Panc1 (cell line): ENCODE data around the gene CRYZ. TPM values are rescaled to one million over a fixed set of nuclear protein-coding genes. Genes with fewer than 3 reads are reported as not detected.

ENCODE experiments used
- ATAC-seq: fragments of 200-7000 bp; cut with Tn5 transposase; 2 replicates; pipeline ENCODE4 v1.9.1; 2020; ENCODE audit warnings: mild to moderate bottlenecking, moderate library complexity
- BruUV-seq: library from RNA; stranded (reverse); fragments of 400-500 nt; replicated peaks from 2 replicates; lab custom pipeline; 2021; lab: Mats Ljungman, UMichigan
- CTCF ChIA-PET: fragments of 300-600 bp; sonication (Branson Sonifier 250); formaldehyde crosslinking; loops from one replicate; lab custom pipeline; 2022; ENCODE audit warnings: antibody characterized with exemption; lab: Charles Lee
- POLR2A ChIA-PET: fragments of 300-600 bp; sonication (Branson Sonifier 250); formaldehyde crosslinking; loops from one replicate; lab custom pipeline; 2022; ENCODE audit warnings: antibody characterized with exemption; lab: Charles Lee
- DNase-seq: peaks from one replicate; pipeline ENCODE4 v3.0.0-alpha.2; 2010; ENCODE audit warnings: low read depth, low spot score
- H3K27ac ChIP-seq: 2 replicates; pipeline ENCODE4 v1.5.1; 2011; ENCODE audit warnings: mild to moderate bottlenecking, low read length, inconsistent platforms
- H3K27me3 ChIP-seq: fragments of 200-500 bp; sonication (Bioruptor generic); 2 replicates; pipeline ENCODE4 v1.6.0; 2014; ENCODE audit warnings: low read length, inconsistent platforms; ENCODE audit not compliant: control insufficient read depth, insufficient read depth
- H3K36me3 ChIP-seq: fragments of 200-500 bp; sonication (Bioruptor generic); 2 replicates; pipeline ENCODE4 v1.5.1; 2014; ENCODE audit warnings: inconsistent platforms, mild to moderate bottlenecking, low read length, moderate library complexity; ENCODE audit not compliant: control insufficient read depth, insufficient read depth
- H3K4me1 ChIP-seq: 2 replicates; pipeline ENCODE4 v1.5.1; 2011; ENCODE audit warnings: inconsistent platforms, mild to moderate bottlenecking, low read length, moderate library complexity; ENCODE audit not compliant: control insufficient read depth, insufficient read depth
- H3K4me3 ChIP-seq, 2 experiments: 2 replicates each; pipeline ENCODE4 v1.5.1; 2011 to 2012; ENCODE audit warnings: low read depth in 2 of 2, low read length in 2 of 2, mild to moderate bottlenecking in 2 of 2, inconsistent platforms in 1 of 2, moderate library complexity in 1 of 2
- H3K9me3 ChIP-seq: fragments of 200-500 bp; sonication (Bioruptor generic); 2 replicates; pipeline ENCODE4 v1.5.1; 2014; ENCODE audit warnings: low read depth, mild to moderate bottlenecking, inconsistent platforms, low read length, moderate library complexity; ENCODE audit not compliant: control insufficient read depth, insufficient read depth
- POLR2AphosphoS5 ChIP-seq: IDR thresholded peaks from 2 replicates; pipeline ENCODE4 v1.6.1; 2012; ENCODE audit warnings: mild to moderate bottlenecking, low read depth, low read length, moderate library complexity
- SIN3A ChIP-seq: IDR thresholded peaks from 2 replicates; pipeline ENCODE4 v1.6.1; 2012; ENCODE audit warnings: low read depth, mild to moderate bottlenecking, low read length, moderate library complexity, borderline replicate concordance; ENCODE audit not compliant: insufficient read depth
- TCF7L2 ChIP-seq: IDR thresholded peaks from 2 replicates; pipeline ENCODE4 v1.6.1; 2011; ENCODE audit warnings: mild to moderate bottlenecking, low read depth, low read length, inconsistent platforms
- in situ Hi-C: cut with HindIII; loops from 2 replicates; pipeline ENCODE4 v1.10.0; 2016; ENCODE audit warnings: low sequenced_read_pairs, low pct_unique_long_range_greater_than_20kb
- intact Hi-C: fragments of 100-400 bp; cut with micrococcal nuclease; formaldehyde crosslinking; loops from one replicate; pipeline ENCODE4 v1.10.0; 2022; ENCODE audit not compliant: unreplicated experiment
- total RNA-seq: library from RNA; stranded (reverse); gene quantifications from one replicate; pipeline ENCODE4 v1.2.1, GENCODE V29; 2021; ENCODE audit not compliant: unreplicated experiment
- TF ChIP-seq, protein P1 (sequence below), 2 experiments: IDR thresholded peaks; 2 replicates each; pipeline ENCODE4 v1.6.1; 2011 to 2012; ENCODE audit warnings: low read depth in 2 of 2, control low read depth in 1 of 2, low read length in 1 of 2, mild to moderate bottlenecking in 1 of 2, moderate library complexity in 1 of 2; ENCODE audit not compliant: insufficient read depth in 1 of 2
- TF ChIP-seq, protein P2 (sequence below): fragments of 450-650 bp; IDR thresholded peaks from 2 replicates; pipeline ENCODE4 v1.5.1; 2017; ENCODE audit warnings: mild to moderate bottlenecking

Gene CRYZ
- total RNA-seq, 1 experiment from 2014 or later, result 32.7 TPM

DNA sequence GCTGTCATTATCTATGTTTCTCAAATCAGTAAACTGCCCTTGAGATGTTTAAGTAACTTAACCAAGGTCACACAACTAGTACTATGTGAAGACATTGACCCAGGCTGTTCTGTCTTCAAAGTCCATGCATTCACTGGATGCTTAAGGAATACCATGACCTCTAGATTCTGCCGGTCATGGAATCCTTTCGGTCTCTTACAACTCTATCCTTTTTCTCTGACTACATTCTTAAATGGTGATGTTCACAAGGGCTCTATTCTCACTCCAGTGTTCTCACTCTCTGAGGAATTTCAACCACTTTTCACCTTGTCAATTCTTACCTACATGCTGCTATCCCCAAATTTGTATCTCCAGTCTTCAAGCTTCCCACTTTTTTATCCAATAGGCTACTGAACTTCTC is 15.2 kb downstream of the CRYZ start:
- Histone ChIP-seq H3K27me3 (no peaks in the 10 kb centered on the region), H3K27ac (no peak overlapping the region), H3K4me1 (no peaks in the 10 kb centered on the region), H3K4me3 (no peak overlapping the region), H3K36me3 (peaks cover 2% of the 10 kb centered on the region; the same call in 1 of the 2 replicates), H3K9me3 (no peaks in the 10 kb centered on the region)
- TF ChIP-seq, protein P1, sequence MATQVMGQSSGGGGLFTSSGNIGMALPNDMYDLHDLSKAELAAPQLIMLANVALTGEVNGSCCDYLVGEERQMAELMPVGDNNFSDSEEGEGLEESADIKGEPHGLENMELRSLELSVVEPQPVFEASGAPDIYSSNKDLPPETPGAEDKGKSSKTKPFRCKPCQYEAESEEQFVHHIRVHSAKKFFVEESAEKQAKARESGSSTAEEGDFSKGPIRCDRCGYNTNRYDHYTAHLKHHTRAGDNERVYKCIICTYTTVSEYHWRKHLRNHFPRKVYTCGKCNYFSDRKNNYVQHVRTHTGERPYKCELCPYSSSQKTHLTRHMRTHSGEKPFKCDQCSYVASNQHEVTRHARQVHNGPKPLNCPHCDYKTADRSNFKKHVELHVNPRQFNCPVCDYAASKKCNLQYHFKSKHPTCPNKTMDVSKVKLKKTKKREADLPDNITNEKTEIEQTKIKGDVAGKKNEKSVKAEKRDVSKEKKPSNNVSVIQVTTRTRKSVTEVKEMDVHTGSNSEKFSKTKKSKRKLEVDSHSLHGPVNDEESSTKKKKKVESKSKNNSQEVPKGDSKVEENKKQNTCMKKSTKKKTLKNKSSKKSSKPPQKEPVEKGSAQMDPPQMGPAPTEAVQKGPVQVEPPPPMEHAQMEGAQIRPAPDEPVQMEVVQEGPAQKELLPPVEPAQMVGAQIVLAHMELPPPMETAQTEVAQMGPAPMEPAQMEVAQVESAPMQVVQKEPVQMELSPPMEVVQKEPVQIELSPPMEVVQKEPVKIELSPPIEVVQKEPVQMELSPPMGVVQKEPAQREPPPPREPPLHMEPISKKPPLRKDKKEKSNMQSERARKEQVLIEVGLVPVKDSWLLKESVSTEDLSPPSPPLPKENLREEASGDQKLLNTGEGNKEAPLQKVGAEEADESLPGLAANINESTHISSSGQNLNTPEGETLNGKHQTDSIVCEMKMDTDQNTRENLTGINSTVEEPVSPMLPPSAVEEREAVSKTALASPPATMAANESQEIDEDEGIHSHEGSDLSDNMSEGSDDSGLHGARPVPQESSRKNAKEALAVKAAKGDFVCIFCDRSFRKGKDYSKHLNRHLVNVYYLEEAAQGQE (IDR thresholded peaks at IDR 0.05; ENCODE audit: insufficient read depth in 1 of 2, low read depth in 2 of 2, low read length in 1 of 2), result no peak
- TF ChIP-seq SIN3A, result no peak
- TF ChIP-seq POLR2AphosphoS5, result no peak
- TF ChIP-seq, protein P2, sequence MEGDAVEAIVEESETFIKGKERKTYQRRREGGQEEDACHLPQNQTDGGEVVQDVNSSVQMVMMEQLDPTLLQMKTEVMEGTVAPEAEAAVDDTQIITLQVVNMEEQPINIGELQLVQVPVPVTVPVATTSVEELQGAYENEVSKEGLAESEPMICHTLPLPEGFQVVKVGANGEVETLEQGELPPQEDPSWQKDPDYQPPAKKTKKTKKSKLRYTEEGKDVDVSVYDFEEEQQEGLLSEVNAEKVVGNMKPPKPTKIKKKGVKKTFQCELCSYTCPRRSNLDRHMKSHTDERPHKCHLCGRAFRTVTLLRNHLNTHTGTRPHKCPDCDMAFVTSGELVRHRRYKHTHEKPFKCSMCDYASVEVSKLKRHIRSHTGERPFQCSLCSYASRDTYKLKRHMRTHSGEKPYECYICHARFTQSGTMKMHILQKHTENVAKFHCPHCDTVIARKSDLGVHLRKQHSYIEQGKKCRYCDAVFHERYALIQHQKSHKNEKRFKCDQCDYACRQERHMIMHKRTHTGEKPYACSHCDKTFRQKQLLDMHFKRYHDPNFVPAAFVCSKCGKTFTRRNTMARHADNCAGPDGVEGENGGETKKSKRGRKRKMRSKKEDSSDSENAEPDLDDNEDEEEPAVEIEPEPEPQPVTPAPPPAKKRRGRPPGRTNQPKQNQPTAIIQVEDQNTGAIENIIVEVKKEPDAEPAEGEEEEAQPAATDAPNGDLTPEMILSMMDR, result no peak
- no peak for TF ChIP-seq TCF7L2
- ATAC-seq (no peak), DNase-seq (no peak)
- intact Hi-C loops (no loop called here), in situ Hi-C loops (no loop called here)
- CTCF ChIA-PET, result no interaction called here
- POLR2A ChIA-PET, result no interaction called here
- no TSS peak for BruUV-seq

DNA sequence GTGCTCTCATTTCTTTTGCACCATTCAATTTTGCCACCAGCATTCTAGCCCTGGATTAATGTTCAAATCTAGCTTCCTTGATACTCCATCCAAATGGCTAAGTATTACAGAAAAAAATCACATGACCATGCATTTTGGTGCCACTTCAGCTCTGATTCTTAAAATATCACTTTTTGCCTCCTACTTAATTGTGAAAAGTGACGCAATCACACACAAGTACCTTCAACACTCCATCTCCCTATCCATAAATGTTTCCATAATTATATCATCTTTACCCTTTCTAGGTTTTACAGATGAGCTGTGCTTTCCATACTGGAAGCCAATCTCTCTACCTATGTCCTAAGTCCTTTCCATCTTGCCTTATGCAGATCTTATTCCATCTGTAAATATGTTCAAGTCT is 16.0 kb downstream of the CRYZ start:
- POLR2A ChIA-PET, result no interaction called here
- in situ Hi-C loops, result no loop called here
- intact Hi-C loops, result no loop called here
- Histone ChIP-seq H3K27me3 (no peaks in the 10 kb centered on the region), H3K4me1 (no peaks in the 10 kb centered on the region), H3K27ac (no peak overlapping the region), H3K9me3 (no peaks in the 10 kb centered on the region), H3K4me3 (no peak overlapping the region), H3K36me3 (peaks cover 2% of the 10 kb centered on the region; the same call in 1 of the 2 replicates)
- BruUV-seq, result no TSS peak
- TF ChIP-seq, protein P2, result no peak
- no peak for TF ChIP-seq POLR2AphosphoS5
- no peak for TF ChIP-seq SIN3A
- TF ChIP-seq, protein P1 (IDR thresholded peaks at IDR 0.05; ENCODE audit: insufficient read depth in 1 of 2, low read depth in 2 of 2, low read length in 1 of 2), result no peak
- no peak for TF ChIP-seq TCF7L2
- CTCF ChIA-PET, result no interaction called here
- DNase-seq (no peak), ATAC-seq (no peak)
